Measurements from ENCODE around the gene GRM7. TPM values are rescaled to one million over a fixed set of nuclear protein-coding genes. Genes with fewer than 3 reads are reported as not detected.

The GRM7 gene
- total and polyA plus RNA-seq, 9 of the 15 experiments (the other 6 are each of a cell fraction or from before 2014, with no cell fraction given): not detected

DNA sequence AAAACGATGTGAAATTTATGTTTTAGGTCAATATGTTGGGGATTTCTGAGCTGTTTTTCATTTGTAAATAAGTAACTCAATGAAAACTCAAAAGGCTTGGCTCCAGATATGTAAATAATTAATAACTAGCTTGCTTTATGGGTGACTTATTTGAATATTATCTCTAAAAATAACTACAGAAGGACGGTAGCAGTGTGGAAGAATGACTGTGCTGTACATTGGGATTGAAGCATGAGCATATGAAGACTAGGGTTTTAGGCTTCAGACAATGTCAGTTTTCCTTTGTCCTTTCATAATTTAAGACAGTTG lies 343.9 kb downstream of the GRM7 start (continued):
- TF ChIP-seq, protein P1, sequence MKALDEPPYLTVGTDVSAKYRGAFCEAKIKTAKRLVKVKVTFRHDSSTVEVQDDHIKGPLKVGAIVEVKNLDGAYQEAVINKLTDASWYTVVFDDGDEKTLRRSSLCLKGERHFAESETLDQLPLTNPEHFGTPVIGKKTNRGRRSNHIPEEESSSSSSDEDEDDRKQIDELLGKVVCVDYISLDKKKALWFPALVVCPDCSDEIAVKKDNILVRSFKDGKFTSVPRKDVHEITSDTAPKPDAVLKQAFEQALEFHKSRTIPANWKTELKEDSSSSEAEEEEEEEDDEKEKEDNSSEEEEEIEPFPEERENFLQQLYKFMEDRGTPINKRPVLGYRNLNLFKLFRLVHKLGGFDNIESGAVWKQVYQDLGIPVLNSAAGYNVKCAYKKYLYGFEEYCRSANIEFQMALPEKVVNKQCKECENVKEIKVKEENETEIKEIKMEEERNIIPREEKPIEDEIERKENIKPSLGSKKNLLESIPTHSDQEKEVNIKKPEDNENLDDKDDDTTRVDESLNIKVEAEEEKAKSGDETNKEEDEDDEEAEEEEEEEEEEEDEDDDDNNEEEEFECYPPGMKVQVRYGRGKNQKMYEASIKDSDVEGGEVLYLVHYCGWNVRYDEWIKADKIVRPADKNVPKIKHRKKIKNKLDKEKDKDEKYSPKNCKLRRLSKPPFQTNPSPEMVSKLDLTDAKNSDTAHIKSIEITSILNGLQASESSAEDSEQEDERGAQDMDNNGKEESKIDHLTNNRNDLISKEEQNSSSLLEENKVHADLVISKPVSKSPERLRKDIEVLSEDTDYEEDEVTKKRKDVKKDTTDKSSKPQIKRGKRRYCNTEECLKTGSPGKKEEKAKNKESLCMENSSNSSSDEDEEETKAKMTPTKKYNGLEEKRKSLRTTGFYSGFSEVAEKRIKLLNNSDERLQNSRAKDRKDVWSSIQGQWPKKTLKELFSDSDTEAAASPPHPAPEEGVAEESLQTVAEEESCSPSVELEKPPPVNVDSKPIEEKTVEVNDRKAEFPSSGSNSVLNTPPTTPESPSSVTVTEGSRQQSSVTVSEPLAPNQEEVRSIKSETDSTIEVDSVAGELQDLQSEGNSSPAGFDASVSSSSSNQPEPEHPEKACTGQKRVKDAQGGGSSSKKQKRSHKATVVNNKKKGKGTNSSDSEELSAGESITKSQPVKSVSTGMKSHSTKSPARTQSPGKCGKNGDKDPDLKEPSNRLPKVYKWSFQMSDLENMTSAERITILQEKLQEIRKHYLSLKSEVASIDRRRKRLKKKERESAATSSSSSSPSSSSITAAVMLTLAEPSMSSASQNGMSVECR (CRISPR knock-in tag; IDR thresholded peaks at IDR 0.05): no peak
- TF ChIP-seq, protein P2, sequence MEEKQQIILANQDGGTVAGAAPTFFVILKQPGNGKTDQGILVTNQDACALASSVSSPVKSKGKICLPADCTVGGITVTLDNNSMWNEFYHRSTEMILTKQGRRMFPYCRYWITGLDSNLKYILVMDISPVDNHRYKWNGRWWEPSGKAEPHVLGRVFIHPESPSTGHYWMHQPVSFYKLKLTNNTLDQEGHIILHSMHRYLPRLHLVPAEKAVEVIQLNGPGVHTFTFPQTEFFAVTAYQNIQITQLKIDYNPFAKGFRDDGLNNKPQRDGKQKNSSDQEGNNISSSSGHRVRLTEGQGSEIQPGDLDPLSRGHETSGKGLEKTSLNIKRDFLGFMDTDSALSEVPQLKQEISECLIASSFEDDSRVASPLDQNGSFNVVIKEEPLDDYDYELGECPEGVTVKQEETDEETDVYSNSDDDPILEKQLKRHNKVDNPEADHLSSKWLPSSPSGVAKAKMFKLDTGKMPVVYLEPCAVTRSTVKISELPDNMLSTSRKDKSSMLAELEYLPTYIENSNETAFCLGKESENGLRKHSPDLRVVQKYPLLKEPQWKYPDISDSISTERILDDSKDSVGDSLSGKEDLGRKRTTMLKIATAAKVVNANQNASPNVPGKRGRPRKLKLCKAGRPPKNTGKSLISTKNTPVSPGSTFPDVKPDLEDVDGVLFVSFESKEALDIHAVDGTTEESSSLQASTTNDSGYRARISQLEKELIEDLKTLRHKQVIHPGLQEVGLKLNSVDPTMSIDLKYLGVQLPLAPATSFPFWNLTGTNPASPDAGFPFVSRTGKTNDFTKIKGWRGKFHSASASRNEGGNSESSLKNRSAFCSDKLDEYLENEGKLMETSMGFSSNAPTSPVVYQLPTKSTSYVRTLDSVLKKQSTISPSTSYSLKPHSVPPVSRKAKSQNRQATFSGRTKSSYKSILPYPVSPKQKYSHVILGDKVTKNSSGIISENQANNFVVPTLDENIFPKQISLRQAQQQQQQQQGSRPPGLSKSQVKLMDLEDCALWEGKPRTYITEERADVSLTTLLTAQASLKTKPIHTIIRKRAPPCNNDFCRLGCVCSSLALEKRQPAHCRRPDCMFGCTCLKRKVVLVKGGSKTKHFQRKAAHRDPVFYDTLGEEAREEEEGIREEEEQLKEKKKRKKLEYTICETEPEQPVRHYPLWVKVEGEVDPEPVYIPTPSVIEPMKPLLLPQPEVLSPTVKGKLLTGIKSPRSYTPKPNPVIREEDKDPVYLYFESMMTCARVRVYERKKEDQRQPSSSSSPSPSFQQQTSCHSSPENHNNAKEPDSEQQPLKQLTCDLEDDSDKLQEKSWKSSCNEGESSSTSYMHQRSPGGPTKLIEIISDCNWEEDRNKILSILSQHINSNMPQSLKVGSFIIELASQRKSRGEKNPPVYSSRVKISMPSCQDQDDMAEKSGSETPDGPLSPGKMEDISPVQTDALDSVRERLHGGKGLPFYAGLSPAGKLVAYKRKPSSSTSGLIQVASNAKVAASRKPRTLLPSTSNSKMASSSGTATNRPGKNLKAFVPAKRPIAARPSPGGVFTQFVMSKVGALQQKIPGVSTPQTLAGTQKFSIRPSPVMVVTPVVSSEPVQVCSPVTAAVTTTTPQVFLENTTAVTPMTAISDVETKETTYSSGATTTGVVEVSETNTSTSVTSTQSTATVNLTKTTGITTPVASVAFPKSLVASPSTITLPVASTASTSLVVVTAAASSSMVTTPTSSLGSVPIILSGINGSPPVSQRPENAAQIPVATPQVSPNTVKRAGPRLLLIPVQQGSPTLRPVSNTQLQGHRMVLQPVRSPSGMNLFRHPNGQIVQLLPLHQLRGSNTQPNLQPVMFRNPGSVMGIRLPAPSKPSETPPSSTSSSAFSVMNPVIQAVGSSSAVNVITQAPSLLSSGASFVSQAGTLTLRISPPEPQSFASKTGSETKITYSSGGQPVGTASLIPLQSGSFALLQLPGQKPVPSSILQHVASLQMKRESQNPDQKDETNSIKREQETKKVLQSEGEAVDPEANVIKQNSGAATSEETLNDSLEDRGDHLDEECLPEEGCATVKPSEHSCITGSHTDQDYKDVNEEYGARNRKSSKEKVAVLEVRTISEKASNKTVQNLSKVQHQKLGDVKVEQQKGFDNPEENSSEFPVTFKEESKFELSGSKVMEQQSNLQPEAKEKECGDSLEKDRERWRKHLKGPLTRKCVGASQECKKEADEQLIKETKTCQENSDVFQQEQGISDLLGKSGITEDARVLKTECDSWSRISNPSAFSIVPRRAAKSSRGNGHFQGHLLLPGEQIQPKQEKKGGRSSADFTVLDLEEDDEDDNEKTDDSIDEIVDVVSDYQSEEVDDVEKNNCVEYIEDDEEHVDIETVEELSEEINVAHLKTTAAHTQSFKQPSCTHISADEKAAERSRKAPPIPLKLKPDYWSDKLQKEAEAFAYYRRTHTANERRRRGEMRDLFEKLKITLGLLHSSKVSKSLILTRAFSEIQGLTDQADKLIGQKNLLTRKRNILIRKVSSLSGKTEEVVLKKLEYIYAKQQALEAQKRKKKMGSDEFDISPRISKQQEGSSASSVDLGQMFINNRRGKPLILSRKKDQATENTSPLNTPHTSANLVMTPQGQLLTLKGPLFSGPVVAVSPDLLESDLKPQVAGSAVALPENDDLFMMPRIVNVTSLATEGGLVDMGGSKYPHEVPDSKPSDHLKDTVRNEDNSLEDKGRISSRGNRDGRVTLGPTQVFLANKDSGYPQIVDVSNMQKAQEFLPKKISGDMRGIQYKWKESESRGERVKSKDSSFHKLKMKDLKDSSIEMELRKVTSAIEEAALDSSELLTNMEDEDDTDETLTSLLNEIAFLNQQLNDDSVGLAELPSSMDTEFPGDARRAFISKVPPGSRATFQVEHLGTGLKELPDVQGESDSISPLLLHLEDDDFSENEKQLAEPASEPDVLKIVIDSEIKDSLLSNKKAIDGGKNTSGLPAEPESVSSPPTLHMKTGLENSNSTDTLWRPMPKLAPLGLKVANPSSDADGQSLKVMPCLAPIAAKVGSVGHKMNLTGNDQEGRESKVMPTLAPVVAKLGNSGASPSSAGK (IDR thresholded peaks at IDR 0.05): no peak
- TF ChIP-seq, protein P3, sequence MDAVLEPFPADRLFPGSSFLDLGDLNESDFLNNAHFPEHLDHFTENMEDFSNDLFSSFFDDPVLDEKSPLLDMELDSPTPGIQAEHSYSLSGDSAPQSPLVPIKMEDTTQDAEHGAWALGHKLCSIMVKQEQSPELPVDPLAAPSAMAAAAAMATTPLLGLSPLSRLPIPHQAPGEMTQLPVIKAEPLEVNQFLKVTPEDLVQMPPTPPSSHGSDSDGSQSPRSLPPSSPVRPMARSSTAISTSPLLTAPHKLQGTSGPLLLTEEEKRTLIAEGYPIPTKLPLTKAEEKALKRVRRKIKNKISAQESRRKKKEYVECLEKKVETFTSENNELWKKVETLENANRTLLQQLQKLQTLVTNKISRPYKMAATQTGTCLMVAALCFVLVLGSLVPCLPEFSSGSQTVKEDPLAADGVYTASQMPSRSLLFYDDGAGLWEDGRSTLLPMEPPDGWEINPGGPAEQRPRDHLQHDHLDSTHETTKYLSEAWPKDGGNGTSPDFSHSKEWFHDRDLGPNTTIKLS (IDR thresholded peaks at IDR 0.05; ENCODE audit: borderline replicate concordance, low read depth): no peak

Data from K562 (cell line).